ENCODE measurements around the gene POP4. TPM values are rescaled to one million over a fixed set of nuclear protein-coding genes. Genes with fewer than 3 reads are reported as not detected.

The POP4 gene
- total RNA-seq, 5 donors from 2014 or later (not counting 1 experiment from before 2014, with no cell fraction given), result 43.7 to 59.6 (median 55.5) TPM

DNA sequence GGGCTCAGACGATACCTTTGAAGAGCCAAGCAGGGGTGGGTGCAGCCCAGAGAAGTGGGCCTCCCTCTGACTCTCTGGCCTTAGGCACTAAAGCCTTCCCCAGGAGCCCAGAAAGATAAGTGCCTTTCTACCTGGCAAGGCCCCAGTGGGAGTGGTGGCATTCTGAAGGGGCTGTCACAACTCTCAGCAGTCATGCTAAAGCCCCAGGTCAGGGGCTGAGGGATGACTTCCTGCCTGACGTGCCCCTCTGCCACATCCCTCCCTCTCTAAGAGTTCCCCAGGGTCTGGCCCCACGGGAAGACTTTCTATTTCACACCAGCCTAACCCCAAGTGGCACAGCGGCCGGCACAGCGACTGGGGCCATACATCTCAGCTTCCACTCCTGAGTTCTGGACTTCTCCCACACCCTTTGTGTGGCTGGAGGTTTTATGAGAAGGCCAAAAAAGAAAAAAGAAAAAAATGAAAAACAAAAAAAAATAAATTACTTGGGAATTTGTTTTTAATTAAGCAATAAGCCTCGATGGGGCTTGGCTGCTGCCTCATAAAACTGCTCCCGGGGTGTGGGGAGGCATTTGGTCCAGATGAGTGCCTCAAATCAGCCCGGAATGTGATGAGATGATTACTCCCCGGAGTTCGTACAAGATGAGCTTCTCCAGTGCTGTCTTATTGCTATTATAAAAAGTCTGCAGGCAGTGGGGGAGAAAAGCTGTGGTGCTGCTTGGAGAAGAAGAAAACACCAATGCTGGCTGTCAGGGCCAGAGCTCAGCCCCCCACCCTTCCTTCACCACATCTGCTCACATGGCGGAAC, 30.7 kb downstream of the POP4 start:
- H3K36me3 Mint-ChIP-seq, result peaks cover 4% of the 10 kb centered on the region

GRCh38 chr19:29639086-29639485, 33.0 kb downstream of the POP4 start:
- ATAC-seq (replicated peaks in 1 of 4) (no peak), DNase-seq (no peak)
- peaks cover 2% of the 10 kb centered on the region for H3K36me3 Mint-ChIP-seq
- ChIA-PET POLR2A (no interaction called here), CTCF (no interaction called here)
- no peaks in the 10 kb centered on the region for H3K9me3 Mint-ChIP-seq
- no peak overlapping the region for H3K4me3 ChIP-seq (ENCODE audit: control insufficient read depth in 1 of 2, extremely low read depth in 1 of 2, low read length in 1 of 2)
- H3K9me3 ChIP-seq, result no peaks in the 10 kb centered on the region
- WGBS (ENCODE audit: insufficient coverage), result 98% methylated on average over 4 of the region's 8 CpGs
- H3K4me3 Mint-ChIP-seq, result no peak overlapping the region
- no peaks in the 10 kb centered on the region for H3K36me3 ChIP-seq (ENCODE audit: control insufficient read depth in 2 of 2, extremely low read depth in 1 of 2, insufficient read depth in 1 of 2, low read length in 1 of 2)
- H3K27ac ChIP-seq (ENCODE audit: low read length), result no peak overlapping the region
- H3K27me3 Mint-ChIP-seq, result no peaks in the 10 kb centered on the region
- no peaks in the 10 kb centered on the region for H3K4me1 Mint-ChIP-seq
- peaks cover 0 to 4% of the 10 kb centered on the region in 2 experiments for H3K27me3 ChIP-seq (replicated peaks in 1 of 2; ENCODE audit: control insufficient read depth in 2 of 2, extremely low read depth in 1 of 2, insufficient read depth in 2 of 2, low read length in 1 of 2)
- H3K4me1 ChIP-seq (ENCODE audit: control insufficient read depth in 1 of 2, extremely low read depth in 1 of 2, insufficient read depth in 2 of 2, low read length in 2 of 2), result no peaks in the 10 kb centered on the region
- no peak overlapping the region for H3K27ac Mint-ChIP-seq

More for the DNA sequence above, 30.7 kb downstream of the POP4 start:
- H3K27ac ChIP-seq (ENCODE audit: low read length), result no peak overlapping the region
- H3K27ac Mint-ChIP-seq, result no peak overlapping the region
- H3K27me3 ChIP-seq (replicated peaks in 1 of 2; ENCODE audit: control insufficient read depth in 2 of 2, extremely low read depth in 1 of 2, insufficient read depth in 2 of 2, low read length in 1 of 2), result peaks cover 0 to 6% of the 10 kb centered on the region in 2 experiments
- H3K4me1 ChIP-seq (ENCODE audit: control insufficient read depth in 1 of 2, extremely low read depth in 1 of 2, insufficient read depth in 2 of 2, low read length in 2 of 2), result no peaks in the 10 kb centered on the region
- ChIA-PET POLR2A (no interaction called here), CTCF (interaction anchor here in 1 of 2 donors (0.6 kb wide), 1 partner anchor 8 kb away, joined by 3 read pairs; no protein-coding TSS in a partner anchor)
- H3K4me1 Mint-ChIP-seq, result no peaks in the 10 kb centered on the region
- no peaks in the 10 kb centered on the region for H3K9me3 Mint-ChIP-seq
- H3K27me3 Mint-ChIP-seq, result no peaks in the 10 kb centered on the region
- ATAC-seq (replicated peaks in 1 of 4), result no peak
- no peak overlapping the region for H3K4me3 Mint-ChIP-seq
- H3K9me3 ChIP-seq, result no peaks in the 10 kb centered on the region
- 100% methylated on average over 6 of the region's 12 CpGs for WGBS (ENCODE audit: insufficient coverage)
- no peak overlapping the region for H3K4me3 ChIP-seq (ENCODE audit: control insufficient read depth in 1 of 2, extremely low read depth in 1 of 2, low read length in 1 of 2)
- H3K36me3 ChIP-seq (ENCODE audit: control insufficient read depth in 2 of 2, extremely low read depth in 1 of 2, insufficient read depth in 1 of 2, low read length in 1 of 2), result no peaks in the 10 kb centered on the region
- no peak for DNase-seq

DNA sequence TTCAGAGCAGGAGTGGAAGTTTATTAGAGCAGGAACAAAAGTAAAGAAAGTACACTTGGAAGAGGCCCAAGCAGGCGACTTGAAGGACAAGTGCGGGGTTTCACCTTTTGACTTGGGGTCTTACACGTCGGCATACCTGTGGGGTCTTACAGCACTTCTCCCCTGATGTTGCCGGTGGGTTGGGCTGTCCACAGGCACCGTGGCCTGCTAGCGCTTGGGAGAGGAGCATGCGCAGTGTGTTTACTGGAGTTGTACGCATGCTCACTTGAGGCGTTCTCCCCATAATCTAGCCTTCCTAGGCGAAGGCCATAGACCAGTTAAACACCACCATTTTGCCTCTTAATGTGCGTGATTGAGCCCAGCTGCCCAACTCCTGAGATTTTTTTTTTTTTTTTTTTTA, 34.1 kb downstream of the POP4 start:
- ATAC-seq (replicated peaks in 1 of 4) (no peak), DNase-seq (no peak)
- H3K4me3 ChIP-seq (ENCODE audit: control insufficient read depth in 1 of 2, extremely low read depth in 1 of 2, low read length in 1 of 2), result no peak overlapping the region
- H3K27ac ChIP-seq (ENCODE audit: low read length), result no peak overlapping the region
- Mint-ChIP-seq H3K4me3 (no peak overlapping the region), H3K36me3 (no peaks in the 10 kb centered on the region), H3K27me3 (no peaks in the 10 kb centered on the region), H3K27ac (no peak overlapping the region), H3K9me3 (no peaks in the 10 kb centered on the region), H3K4me1 (peaks cover 1 to 7% (median 5%) of the 10 kb centered on the region in 3 donors)
- 96% methylated on average over 4 of the region's 12 CpGs for WGBS (ENCODE audit: insufficient coverage)
- POLR2A ChIA-PET, result no interaction called here
- peaks cover 0 to under 1% of the 10 kb centered on the region in 2 experiments for H3K4me1 ChIP-seq (ENCODE audit: control insufficient read depth in 1 of 2, extremely low read depth in 1 of 2, insufficient read depth in 2 of 2, low read length in 2 of 2)
- H3K9me3 ChIP-seq, result no peaks in the 10 kb centered on the region
- CTCF ChIA-PET, result no interaction called here
- peaks cover 0 to 4% of the 10 kb centered on the region in 2 experiments for H3K27me3 ChIP-seq (replicated peaks in 1 of 2; ENCODE audit: control insufficient read depth in 2 of 2, extremely low read depth in 1 of 2, insufficient read depth in 2 of 2, low read length in 1 of 2)
- H3K36me3 ChIP-seq (ENCODE audit: control insufficient read depth in 2 of 2, extremely low read depth in 1 of 2, insufficient read depth in 1 of 2, low read length in 1 of 2), result no peaks in the 10 kb centered on the region

GRCh38 chr19:29641597-29641996, 35.5 kb downstream of the POP4 start:
- H3K4me3 ChIP-seq (ENCODE audit: control insufficient read depth in 1 of 2, extremely low read depth in 1 of 2, low read length in 1 of 2), result no peak overlapping the region
- no peak for ATAC-seq (replicated peaks in 1 of 4)
- no peak overlapping the region for H3K4me3 Mint-ChIP-seq

DNA sequence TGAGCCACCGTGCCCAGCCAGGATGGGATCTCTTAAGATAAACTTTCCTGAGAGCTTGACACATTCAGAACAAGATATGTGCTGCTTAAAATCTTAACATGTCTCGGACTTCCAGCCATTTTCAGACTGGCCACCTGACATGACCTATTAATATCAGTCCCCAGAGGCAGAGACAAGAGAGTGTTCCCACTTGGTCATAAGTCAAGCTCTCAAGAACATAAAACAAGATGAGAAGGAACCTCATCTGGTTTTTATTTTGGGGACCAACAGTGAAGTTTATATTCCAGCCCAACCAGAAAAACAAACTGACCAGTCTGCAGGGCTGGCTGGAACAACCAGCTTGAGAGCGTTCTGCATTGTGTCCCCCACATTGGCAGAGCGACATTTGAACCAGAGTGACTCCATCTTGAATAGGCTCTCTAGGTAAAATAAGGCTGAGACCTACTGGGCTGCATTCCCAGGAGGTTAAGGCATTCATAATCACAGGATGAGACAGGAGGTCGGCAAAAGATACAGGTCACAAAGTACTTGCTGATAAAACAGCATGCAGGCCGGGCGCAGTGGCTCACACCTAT, 37.4 kb downstream of the POP4 start:
- ChIA-PET CTCF (no interaction called here), POLR2A (no interaction called here)
- Histone ChIP-seq H3K27me3 (replicated peaks in 1 of 2; ENCODE audit: control insufficient read depth in 2 of 2, extremely low read depth in 1 of 2, insufficient read depth in 2 of 2, low read length in 1 of 2) (peaks cover 0 to 4% of the 10 kb centered on the region in 2 experiments), H3K27ac (ENCODE audit: low read length) (no peak overlapping the region), H3K9me3 (no peaks in the 10 kb centered on the region), H3K36me3 (ENCODE audit: control insufficient read depth in 2 of 2, extremely low read depth in 1 of 2, insufficient read depth in 1 of 2, low read length in 1 of 2) (no peaks in the 10 kb centered on the region), H3K4me3 (ENCODE audit: control insufficient read depth in 1 of 2, extremely low read depth in 1 of 2, low read length in 1 of 2) (no peak overlapping the region), H3K4me1 (ENCODE audit: control insufficient read depth in 1 of 2, extremely low read depth in 1 of 2, insufficient read depth in 2 of 2, low read length in 2 of 2) (peaks cover 10% of the 10 kb centered on the region in 2 experiments)
- ATAC-seq (replicated peaks in 1 of 4), result no peak
- Mint-ChIP-seq H3K4me1 (peaks cover 13 to 18% (median 17%) of the 10 kb centered on the region in 3 donors), H3K36me3 (no peaks in the 10 kb centered on the region), H3K27ac (no peak overlapping the region), H3K27me3 (no peaks in the 10 kb centered on the region), H3K4me3 (no peak overlapping the region), H3K9me3 (no peaks in the 10 kb centered on the region)
- DNase-seq, result no peak
- WGBS (ENCODE audit: insufficient coverage), result 96% methylated on average over 7 of the region's 7 CpGs

More at GRCh38 chr19:29641597-29641996, 35.5 kb downstream of the POP4 start:
- ChIA-PET POLR2A (no interaction called here), CTCF (interaction anchor here in 1 of 2 donors (1.2 kb wide), 1 partner anchor 36 kb away, joined by 3 read pairs; the partner anchor contains the start of gene POP4)
- no CpG with 5 or more reads among the region's 2 CpGs for WGBS (ENCODE audit: insufficient coverage)
- H3K9me3 Mint-ChIP-seq, result no peaks in the 10 kb centered on the region
- H3K27ac ChIP-seq (ENCODE audit: low read length), result no peak overlapping the region
- no peaks in the 10 kb centered on the region for H3K36me3 Mint-ChIP-seq
- peaks cover 0 to 4% of the 10 kb centered on the region in 2 experiments for H3K27me3 ChIP-seq (replicated peaks in 1 of 2; ENCODE audit: control insufficient read depth in 2 of 2, extremely low read depth in 1 of 2, insufficient read depth in 2 of 2, low read length in 1 of 2)
- no peak for DNase-seq
- no peak overlapping the region for H3K27ac Mint-ChIP-seq
- H3K4me1 Mint-ChIP-seq, result peaks cover 13 to 18% (median 17%) of the 10 kb centered on the region in 3 donors
- no peaks in the 10 kb centered on the region for H3K27me3 Mint-ChIP-seq
- no peaks in the 10 kb centered on the region for H3K9me3 ChIP-seq
- peaks cover 10% of the 10 kb centered on the region in 2 experiments for H3K4me1 ChIP-seq (ENCODE audit: control insufficient read depth in 1 of 2, extremely low read depth in 1 of 2, insufficient read depth in 2 of 2, low read length in 2 of 2)
- H3K36me3 ChIP-seq (ENCODE audit: control insufficient read depth in 2 of 2, extremely low read depth in 1 of 2, insufficient read depth in 1 of 2, low read length in 1 of 2), result no peaks in the 10 kb centered on the region

GRCh38 chr19:29644210-29644609, 38.1 kb downstream of the POP4 start:
- ATAC-seq (replicated peaks in 1 of 4) (no peak), DNase-seq (no peak)
- Mint-ChIP-seq H3K27ac (no peak overlapping the region), H3K36me3 (no peaks in the 10 kb centered on the region), H3K27me3 (no peaks in the 10 kb centered on the region), H3K4me3 (no peak overlapping the region), H3K9me3 (no peaks in the 10 kb centered on the region), H3K4me1 (peaks cover 13 to 18% (median 17%) of the 10 kb centered on the region in 3 donors)
- Histone ChIP-seq H3K4me3 (ENCODE audit: control insufficient read depth in 1 of 2, extremely low read depth in 1 of 2, low read length in 1 of 2) (no peak overlapping the region), H3K36me3 (ENCODE audit: control insufficient read depth in 2 of 2, extremely low read depth in 1 of 2, insufficient read depth in 1 of 2, low read length in 1 of 2) (no peaks in the 10 kb centered on the region), H3K27ac (ENCODE audit: low read length) (no peak overlapping the region), H3K27me3 (replicated peaks in 1 of 2; ENCODE audit: control insufficient read depth in 2 of 2, extremely low read depth in 1 of 2, insufficient read depth in 2 of 2, low read length in 1 of 2) (peaks cover 0 to 4% of the 10 kb centered on the region in 2 experiments), H3K9me3 (no peaks in the 10 kb centered on the region), H3K4me1 (ENCODE audit: control insufficient read depth in 1 of 2, extremely low read depth in 1 of 2, insufficient read depth in 2 of 2, low read length in 2 of 2) (peaks cover 10% of the 10 kb centered on the region in 2 experiments)
- WGBS (ENCODE audit: insufficient coverage), result 88% methylated on average over 6 of the region's 6 CpGs
- POLR2A ChIA-PET, result no interaction called here
- CTCF ChIA-PET, result no interaction called here
